Fibroblast of skin of right biceps (primary cell): ENCODE data around the gene PIK3CB.
"Not testable (repeated sequence)": the region's sequence is repeated elsewhere in the genome, so short reads cannot be mapped to it uniquely, and the experiment has no call there.

Experiments used
- DNase-seq: peaks from one replicate; pipeline ENCODE4 v3.0.0-alpha.2; 2013

Gene PIK3CB

GRCh38 chr3:138802223-138802622 lies 32.5 kb downstream of the PIK3CB start:
- DNase-seq, result not testable (repeated sequence)

GRCh38 chr3:138801792-138802191 lies 32.9 kb downstream of the PIK3CB start:
- DNase-seq, result no peak

DNA sequence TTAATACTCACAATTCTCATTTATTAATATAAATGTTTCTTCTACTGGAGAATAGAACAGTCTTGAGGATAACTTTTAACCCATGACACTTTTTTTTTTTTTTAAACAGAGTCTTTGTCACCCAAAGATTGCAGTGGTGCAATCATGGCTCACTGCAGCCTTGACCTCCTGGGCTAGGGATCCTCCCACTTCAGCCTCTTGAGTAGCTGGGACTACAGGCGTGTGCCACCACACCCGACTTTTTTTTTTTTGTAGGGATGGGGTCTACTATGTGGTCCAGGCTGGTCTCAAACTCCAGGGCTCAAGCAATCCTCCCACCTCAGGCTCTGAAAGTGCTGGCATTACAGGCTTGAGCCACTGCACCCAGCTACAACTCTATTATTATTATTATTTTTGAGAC lies 34.5 kb downstream of the PIK3CB start:
- DNase-seq, result no peak

GRCh38 chr3:138799822-138800221 lies 34.9 kb downstream of the PIK3CB start:
- DNase-seq, result no peak

DNA sequence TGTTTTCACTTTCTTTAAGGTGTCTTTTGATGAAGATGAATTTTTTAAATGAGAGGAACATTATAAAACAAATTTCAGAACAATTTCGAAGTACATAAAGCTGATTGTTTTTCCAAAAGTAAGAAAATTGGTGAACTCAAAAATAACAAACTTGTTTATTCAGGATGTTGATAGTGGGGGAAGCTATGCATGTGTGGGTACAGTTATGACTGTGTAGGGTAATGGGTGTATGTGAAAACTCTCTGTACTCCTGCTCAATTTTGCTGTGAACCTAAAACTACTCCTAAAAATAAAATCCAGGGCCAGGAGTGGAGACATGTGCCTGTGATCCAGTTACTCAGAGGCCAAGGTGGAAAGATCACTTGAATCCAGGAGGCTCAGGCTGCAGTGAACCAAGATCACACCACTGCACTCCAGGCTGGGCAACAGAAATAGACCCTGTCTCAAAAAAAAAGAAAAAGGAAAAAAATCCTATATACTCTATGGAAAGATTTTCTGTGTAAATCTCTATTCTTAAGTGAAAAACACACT lies 37.2 kb downstream of the PIK3CB start:
- no peak for DNase-seq

DNA sequence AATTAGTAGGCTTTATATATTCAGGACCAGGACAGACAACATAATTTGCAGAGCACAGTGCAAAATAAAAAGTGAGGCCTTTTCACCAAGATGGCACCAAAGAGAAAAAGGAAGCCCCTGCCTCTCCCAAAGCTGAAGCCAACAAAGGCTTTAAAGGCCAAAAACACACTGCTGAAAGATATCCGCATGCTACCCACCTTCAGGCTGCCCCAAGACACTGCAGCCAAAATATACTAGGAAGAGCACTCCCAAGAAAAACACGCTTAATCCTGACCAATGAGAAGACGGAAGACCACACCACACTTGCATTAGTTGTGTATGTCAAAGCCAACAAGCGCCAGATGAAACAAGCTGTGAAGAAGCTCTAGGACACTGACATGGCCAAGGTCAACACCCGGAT lies 38.0 kb downstream of the PIK3CB start:
- DNase-seq, result no peak

- DNase-seq, result peak; percentile 42
Measured at GRCh38 chr3:138786788-138787271, 47.9 kb downstream of the PIK3CB start.

DNA sequence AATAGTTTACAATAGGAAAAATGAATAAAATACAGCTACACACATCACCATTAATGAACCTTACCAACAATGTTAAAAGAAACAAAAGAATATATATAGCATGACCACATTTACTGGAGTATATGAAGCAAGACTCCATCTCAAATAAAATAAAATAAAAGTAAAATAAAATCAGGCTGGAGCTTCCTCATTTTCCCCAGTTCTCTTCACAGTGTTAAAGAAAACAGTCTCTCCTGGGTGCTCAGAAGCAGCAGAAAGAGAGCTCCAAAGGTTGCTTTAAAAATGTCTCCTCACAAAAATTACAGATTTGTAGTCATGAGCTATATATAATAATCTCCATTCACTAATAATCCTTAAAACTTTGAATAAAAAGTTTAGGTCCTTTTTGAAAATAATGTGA lies 48.8 kb downstream of the PIK3CB start:
- DNase-seq, result no peak

- not testable (repeated sequence) for DNase-seq
Measured at GRCh38 chr3:138785362-138785857, 49.3 kb downstream of the PIK3CB start.

- DNase-seq, result no peak
Measured at GRCh38 chr3:138782755-138783154, 52.0 kb downstream of the PIK3CB start.

DNA sequence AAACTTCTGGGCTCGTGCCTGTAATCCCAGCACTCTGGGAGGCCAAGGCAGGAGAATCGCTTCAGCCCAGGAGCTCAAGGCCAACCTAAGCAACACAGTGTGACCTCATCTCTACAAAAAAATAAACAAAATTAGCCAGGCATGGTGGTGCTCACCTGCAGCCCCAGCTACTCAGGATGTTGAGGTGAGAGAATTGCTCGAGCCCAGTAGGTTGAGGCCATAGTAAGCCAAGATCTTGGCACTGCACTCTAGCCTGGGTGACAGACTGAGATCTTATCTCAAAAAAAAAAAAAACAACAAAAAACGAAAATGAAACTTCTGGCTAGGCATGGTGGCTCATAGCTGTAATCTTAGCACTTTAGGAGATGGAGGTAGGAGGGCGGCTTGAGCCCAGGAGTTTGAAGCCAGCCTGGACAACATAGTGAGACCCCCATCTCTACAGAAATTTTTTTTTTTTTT lies 53.7 kb downstream of the PIK3CB start:
- no peak for DNase-seq

DNA sequence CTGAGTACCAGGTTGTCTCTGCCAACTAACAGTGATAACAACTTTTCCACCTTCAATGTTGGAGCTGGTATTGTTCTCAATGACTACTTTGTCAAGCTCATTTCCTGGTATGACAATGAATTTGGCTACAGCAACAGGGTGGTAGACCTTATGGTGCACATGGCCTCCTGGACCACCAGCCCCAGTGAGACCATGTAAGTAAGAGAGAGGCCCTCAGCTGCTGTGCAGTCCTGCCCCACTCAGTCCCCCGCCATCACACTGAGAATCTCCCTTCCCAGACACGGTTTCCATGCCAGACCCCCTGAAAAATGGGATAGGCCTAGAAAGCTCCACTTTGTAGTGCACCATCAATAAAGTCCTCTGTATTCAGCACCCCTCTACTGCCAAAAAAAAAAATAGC lies 56.1 kb downstream of the PIK3CB start:
- DNase-seq, result no peak

GRCh38 chr3:138776961-138777360 lies 57.8 kb downstream of the PIK3CB start:
- DNase-seq, result no peak

- no peak for DNase-seq
Measured at GRCh38 chr3:138775254-138775595, 59.5 kb downstream of the PIK3CB start.

GRCh38 chr3:138774529-138775253 lies 60.0 kb downstream of the PIK3CB start:
- DNase-seq, result peak; percentile 99

GRCh38 chr3:138771585-138771984 lies 63.1 kb downstream of the PIK3CB start:
- no peak for DNase-seq

DNA sequence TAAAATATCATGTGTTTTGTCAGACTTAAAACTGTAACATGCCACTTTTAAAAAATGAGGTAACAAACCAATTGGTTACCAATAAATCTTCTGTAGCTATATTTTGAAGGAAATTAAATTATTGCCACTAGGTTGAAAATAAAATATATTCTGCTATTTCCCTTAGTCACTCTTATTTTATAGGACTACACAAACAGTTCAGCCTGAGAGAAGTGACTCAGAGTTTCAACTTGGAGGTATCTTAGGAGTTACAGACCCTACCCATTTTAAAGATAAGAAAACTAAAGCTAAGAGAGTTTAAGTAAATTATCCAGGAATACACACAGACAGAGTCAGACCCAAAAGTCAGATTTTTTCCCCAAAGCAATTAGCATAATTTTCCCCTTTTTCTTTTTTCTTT lies 65.1 kb downstream of the PIK3CB start:
- no peak for DNase-seq

DNA sequence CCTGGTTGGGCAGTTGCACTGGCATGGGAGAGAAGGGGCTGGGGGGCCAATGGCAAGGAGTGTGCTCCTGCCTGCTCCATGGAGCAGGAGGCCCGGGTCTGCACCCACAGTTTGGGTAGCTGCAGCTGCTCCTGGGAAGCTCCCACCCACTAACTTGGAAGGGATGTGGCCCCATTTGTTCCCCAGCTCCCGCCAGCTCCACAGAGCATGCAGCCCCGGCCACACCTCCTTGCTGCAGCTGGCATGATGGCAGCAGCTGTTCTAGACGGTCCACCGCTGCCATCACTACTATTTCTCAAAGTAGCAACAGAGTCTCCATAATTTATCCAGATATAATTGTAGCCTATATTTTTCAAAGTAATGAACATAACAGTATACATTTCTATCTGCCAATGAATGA lies 65.8 kb downstream of the PIK3CB start:
- no peak for DNase-seq

DNA sequence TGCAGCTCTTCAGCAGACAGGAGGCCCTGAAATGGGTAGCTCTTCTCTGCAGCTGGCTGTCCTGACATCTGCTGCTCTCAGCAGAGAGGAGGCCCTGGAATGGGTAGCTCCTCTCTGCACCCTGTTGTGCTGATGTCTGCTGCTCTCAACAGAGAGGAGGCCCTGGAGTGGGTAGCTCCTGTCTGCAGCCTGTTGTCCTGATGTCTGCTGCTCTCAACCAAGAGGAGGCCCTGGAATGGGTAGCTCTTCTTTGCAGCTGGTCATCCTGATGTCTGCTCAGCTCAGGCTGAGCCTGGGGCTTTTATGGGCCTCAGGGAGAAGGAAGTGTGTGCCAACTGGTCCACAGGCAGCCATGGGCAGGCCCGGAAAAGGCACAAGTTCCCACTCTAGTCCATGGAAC lies 66.6 kb downstream of the PIK3CB start:
- DNase-seq, result no peak

DNA sequence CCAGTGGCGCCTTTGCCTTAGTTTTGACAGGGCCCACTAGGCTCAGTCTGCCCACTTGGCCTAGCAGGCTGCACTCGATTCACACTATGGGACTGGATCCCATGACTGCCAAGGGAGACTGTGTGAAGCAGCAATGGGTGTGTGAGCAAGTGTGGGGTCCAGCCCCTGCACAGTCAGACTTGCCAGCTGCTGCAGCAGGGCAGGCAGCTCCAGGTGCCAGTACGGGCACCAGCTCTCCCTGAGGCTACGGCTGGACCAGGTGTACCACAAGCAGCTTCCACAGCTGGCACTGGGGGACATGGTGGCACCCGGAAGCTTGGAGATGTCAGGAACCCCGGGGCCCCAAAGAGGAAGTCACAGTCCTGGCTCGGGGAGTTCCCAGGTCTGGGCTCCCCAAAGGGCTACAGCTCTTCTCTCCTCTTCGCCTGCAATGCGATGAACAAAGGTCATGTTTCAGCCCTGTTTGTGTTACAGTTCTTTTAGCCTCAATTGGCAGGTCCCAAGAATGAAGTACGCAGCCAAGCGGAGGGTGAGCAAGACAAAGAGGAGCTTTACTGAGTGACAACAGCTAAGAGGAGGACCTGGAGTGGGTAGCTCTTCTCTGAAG lies 67.1 kb downstream of the PIK3CB start:
- no peak for DNase-seq

- DNase-seq, result no peak
Measured at GRCh38 chr3:138761002-138761401, 73.7 kb downstream of the PIK3CB start.

DNA sequence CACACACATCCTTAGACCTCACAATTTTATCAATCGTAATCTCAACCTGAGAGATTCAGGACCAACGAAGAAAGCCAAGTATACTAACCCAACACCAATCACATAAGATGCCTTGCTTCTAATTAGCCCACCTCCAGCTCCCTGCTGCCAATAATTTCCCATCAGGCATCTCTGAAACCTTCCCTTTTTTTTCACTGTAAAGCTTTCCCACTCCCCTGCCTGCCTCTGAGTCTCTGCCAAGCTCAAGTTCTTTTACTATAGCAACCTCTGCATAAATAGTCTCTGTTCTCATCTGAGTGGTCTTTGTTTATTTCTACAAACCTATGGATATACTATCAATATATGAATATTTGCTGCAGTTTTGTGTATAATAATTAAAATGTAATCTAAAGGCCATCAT lies 86.5 kb downstream of the PIK3CB start:
- DNase-seq, result no peak

- DNase-seq, result no peak
Measured at GRCh38 chr3:138747225-138747624, 87.5 kb downstream of the PIK3CB start.

GRCh38 chr3:138740072-138740471 lies 94.7 kb downstream of the PIK3CB start:
- no peak for DNase-seq
